Posterior cingulate gyrus (tissue), 11 donors: ENCODE data around the gene LNPEP.
A peak's percentile ranks its signal among the peaks of the same experiment; 100 is the strongest.

Experiments
- DNase-seq, 10 donors: peaks; one replicate each; pipeline versions ENCODE4 v3.0.0 to v3.0.0-alpha.2; 2020 to 2021; ENCODE audit warnings: mixed read lengths in 3 of 10
- intact Hi-C: fragments of 100-400 bp; cut with DNase I; formaldehyde crosslinking; loops from one replicate; pipeline ENCODE4 v1.15.1; 2023

Gene LNPEP

GRCh38 chr5:97043511-97043910, 107.6 kb downstream of the LNPEP start:
- intact Hi-C loops, result no loop called here
- DNase-seq, result no peak

- DNase-seq, result peak in 2 of 10 donors; percentile 21 to 63
- intact Hi-C loops, result no loop called here
Measured at GRCh38 chr5:97044052-97044451, 108.2 kb downstream of the LNPEP start.

GRCh38 chr5:97046270-97046982, 110.5 kb downstream of the LNPEP start:
- no peak for DNase-seq

GRCh38 chr5:97047076-97047475, 111.2 kb downstream of the LNPEP start:
- intact Hi-C loops, result no loop called here
- no peak for DNase-seq

More at GRCh38 chr5:97046270-97046982, 110.5 kb downstream of the LNPEP start:
- intact Hi-C loops, result no loop called here

GRCh38 chr5:97049175-97049574, 113.3 kb downstream of the LNPEP start:
- intact Hi-C loops, result no loop called here

GRCh38 chr5:97056263-97056662, 120.4 kb downstream of the LNPEP start:
- DNase-seq, result no peak
- intact Hi-C loops, result no loop called here

More at GRCh38 chr5:97049175-97049574, 113.3 kb downstream of the LNPEP start:
- DNase-seq, result no peak

GRCh38 chr5:97062046-97062445, 126.2 kb downstream of the LNPEP start:
- intact Hi-C loops, result no loop called here

GRCh38 chr5:97063251-97063650, 127.4 kb downstream of the LNPEP start:
- intact Hi-C loops, result no loop called here

More at GRCh38 chr5:97062046-97062445, 126.2 kb downstream of the LNPEP start:
- no peak for DNase-seq

GRCh38 chr5:97065475-97065874, 129.6 kb downstream of the LNPEP start:
- DNase-seq, result no peak
- intact Hi-C loops, result no loop called here

More at GRCh38 chr5:97063251-97063650, 127.4 kb downstream of the LNPEP start:
- DNase-seq, result no peak

- DNase-seq, result no peak
- intact Hi-C loops, result no loop called here
Measured at GRCh38 chr5:97067296-97067850, 131.5 kb downstream of the LNPEP start.

- DNase-seq, result no peak
- intact Hi-C loops, result no loop called here
Measured at GRCh38 chr5:97070234-97070633, 134.4 kb downstream of the LNPEP start.

- peak in 1 of 10 donors; percentile 20 for DNase-seq
- intact Hi-C loops, result no loop called here
Measured at GRCh38 chr5:97071101-97071500, 135.2 kb downstream of the LNPEP start.

- intact Hi-C loops, result no loop called here
- DNase-seq, result no peak
Measured at GRCh38 chr5:97071993-97072392, 136.1 kb downstream of the LNPEP start.

- no peak for DNase-seq
- intact Hi-C loops, result no loop called here
Measured at GRCh38 chr5:97072696-97073095, 136.8 kb downstream of the LNPEP start.

- intact Hi-C loops, result no loop called here
- DNase-seq, result no peak
Measured at GRCh38 chr5:97073420-97073819, 137.5 kb downstream of the LNPEP start.

GRCh38 chr5:97074859-97075489, 139.1 kb downstream of the LNPEP start:
- intact Hi-C loops, result no loop called here
- no peak for DNase-seq

- intact Hi-C loops, result no loop called here
- DNase-seq, result no peak
Measured at GRCh38 chr5:97075649-97076048, 139.8 kb downstream of the LNPEP start.

GRCh38 chr5:97076098-97076497, 140.2 kb downstream of the LNPEP start:
- intact Hi-C loops, result no loop called here
- no peak for DNase-seq

GRCh38 chr5:97077246-97077645, 141.4 kb downstream of the LNPEP start:
- no peak for DNase-seq
- intact Hi-C loops, result no loop called here

- intact Hi-C loops, result no loop called here
- no peak for DNase-seq
Measured at GRCh38 chr5:97078958-97079743, 143.3 kb downstream of the LNPEP start.
